ENCODE results near the gene CHSY1.
"Not testable (repeated sequence)": the region's sequence is repeated elsewhere in the genome, so short reads cannot be mapped to it uniquely, and the experiment has no call there.

The CHSY1 gene

GRCh38 chr15:101138086-101138660, 113.7 kb downstream of the CHSY1 start:
- DNase-seq (ENCODE audit: extremely low read depth in 1 of 2, low read depth in 1 of 2) = no peak

DNA sequence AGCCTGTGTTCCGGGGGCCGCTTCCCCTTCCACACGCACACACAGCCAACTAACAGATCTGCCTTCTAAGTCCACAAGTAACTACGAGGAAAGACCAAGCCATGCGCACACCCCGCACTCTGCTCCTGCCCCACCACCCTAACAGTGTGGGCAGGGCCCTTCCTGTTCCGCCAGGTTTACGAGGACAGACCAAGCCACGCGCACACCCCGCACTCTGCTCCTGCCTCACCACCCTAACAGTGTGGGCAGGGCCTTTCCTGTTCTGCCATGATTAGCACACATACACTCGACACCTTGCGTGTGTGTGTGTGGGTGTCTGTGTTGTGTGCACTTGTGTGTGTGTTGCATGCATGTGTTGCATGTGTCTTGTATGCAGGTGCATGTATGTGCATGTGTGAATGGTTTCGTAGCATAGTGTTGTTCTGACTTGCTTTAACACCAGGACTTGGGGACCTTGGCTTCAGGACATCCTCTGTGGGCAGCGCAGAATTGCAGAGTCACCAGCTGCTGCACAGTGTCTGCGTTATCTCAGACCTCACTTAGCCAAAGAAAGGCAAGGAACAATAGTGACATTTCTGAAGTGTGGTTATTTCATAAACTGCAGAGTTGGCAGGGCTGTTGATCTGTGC, 114.4 kb downstream of the CHSY1 start:
- no peak for DNase-seq (ENCODE audit: extremely low read depth in 1 of 2, low read depth in 1 of 2)

DNA sequence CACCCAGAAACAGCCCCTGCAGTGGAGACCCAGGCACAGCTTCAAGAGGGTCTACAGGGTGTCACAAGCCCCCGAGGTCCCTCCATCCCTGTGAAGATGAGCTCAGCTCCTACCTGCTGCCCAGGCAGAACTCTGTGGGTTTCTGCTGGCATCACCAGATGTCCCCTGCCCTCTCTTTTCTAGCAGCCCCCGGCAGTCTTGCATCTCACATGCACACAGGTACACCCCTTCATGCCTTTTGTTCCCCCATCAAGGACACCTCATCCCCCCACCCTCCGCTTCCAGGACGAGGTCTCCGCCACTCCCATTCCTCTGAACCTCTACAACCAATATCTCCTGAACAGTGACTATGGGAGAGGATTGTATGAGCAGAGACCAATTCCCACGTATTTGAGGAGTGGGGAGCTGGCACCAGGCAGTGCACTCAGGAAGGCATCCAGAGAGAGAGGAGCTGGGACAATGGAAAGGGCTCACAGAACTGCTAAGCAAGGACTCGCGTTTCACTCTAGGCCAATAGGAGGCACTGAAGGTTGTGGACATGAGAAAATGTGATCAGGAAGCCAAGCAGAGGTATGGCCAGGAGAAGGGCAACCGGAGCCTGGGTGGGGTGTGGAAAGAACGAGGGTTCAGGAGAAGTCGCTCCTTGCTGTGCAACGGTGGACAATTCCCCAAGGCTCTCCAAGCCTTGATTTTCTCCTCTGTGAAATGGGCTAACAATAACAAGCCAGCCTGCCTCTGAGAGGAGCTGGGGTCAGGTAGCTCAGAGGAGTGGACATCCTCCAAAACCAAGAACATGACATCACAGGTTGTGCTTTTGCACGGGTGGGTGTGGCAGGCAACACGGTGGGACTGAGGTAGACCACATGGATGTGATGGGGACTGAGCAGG, 115.2 kb downstream of the CHSY1 start:
- no peak for DNase-seq (ENCODE audit: extremely low read depth in 1 of 2, low read depth in 1 of 2)

DNA sequence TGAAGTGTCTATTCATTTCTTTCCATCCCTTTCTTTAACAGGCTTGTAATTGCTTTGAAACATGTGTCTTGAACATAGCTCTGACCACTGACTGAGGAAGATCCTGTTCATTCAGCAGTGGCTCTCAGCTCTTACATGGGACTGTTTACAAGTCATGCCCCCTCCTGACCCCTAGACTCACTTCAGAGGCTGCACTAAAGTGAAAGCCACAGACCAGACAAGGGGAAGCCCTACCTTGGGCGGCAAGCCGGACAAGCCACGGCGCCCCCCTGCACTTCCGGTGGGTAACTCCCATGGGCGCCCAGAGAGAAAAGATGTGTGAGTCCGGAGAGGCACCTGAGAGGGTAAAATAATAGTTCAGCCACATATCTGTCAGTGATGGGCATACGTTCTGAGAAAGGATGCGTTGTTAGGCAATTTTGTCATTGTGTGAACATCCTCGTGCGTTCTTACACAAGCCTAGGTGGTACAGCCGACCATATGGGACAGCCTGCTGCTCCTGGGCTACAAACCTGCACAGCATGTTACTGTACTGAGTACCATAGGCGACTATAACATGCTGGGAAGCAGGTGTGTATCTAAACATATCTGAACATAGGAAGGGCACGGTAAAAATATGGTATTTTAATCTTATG, 116.2 kb downstream of the CHSY1 start:
- no peak for DNase-seq (ENCODE audit: extremely low read depth in 1 of 2, low read depth in 1 of 2)

- no peak for DNase-seq (ENCODE audit: extremely low read depth in 1 of 2, low read depth in 1 of 2)
Measured at GRCh38 chr15:101134780-101135179, 117.1 kb downstream of the CHSY1 start.

DNA sequence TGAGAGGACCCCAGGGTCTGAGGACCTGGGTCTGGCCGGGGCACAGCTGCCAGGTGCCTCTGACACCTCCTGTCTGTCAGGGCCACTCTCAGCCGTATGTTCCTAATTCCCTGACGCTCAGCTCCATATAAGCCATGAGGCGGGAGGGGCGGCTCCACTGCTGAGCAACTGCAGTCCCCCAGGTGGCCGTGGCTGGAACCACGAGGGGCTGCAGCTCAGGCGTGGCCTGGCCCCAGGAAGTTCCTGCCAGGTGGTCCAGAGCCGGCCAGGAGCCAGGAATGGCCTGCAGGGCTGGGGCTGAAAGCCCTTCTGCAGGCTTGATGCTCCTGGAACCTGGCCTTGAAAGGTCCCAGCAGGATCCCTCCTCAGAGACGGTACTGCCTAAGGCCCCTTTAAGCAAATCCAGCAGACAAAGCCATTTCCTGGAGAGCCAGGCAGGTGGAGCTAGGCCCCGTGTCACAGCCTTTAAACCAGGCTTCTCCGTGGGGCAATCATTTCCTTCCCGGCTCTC, 118.0 kb downstream of the CHSY1 start:
- no peak for DNase-seq (ENCODE audit: extremely low read depth in 1 of 2, low read depth in 1 of 2)

- no peak for DNase-seq (ENCODE audit: extremely low read depth in 1 of 2, low read depth in 1 of 2)
Measured at GRCh38 chr15:101133181-101133460, 118.7 kb downstream of the CHSY1 start.

GRCh38 chr15:101132390-101133180, 119.3 kb downstream of the CHSY1 start:
- no peak for DNase-seq (ENCODE audit: extremely low read depth in 1 of 2, low read depth in 1 of 2)

DNA sequence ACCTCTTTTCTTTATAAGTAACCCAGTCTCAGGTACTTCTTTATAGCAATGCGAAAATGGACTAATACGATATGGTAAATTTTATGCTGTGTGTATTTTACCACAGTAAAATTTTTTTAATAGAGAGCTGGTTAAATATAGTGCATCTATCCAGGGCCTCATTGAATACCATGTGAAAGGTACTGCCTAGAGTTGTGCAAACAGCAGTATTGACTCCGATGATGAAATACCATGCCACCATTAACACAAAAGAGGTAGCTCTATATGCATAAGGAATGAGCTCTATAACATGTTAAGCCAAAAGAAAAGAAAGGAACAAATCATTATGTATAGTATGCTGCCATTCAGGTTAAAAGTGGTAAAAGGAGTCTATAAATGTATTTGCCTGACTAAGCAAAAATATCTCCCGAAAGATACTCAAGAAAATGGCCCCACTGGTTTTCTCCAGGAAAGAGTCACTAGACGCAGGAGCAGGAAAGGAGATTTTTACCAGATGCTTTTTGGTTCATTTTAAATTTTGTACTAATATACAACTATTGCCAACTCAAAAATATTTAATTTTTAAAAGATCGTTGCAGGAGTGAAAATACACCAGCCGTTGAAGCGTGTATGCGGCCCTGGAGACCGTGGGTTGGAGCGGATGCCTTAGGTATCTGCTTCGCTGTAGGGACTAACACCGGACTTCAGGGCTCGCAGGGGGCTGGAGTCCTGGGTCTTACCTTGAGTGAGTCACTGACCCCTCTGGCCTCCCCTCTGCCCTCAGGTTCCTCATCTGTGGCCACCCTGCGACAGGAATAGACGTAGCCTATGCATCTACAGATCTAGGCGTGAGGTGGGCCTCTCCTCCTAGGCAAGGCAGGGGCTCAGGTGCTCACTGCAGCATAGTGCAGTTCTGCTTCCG, 120.1 kb downstream of the CHSY1 start:
- no peak for DNase-seq (ENCODE audit: extremely low read depth in 1 of 2, low read depth in 1 of 2)

GRCh38 chr15:101129851-101130380, 121.9 kb downstream of the CHSY1 start:
- DNase-seq (ENCODE audit: extremely low read depth in 1 of 2, low read depth in 1 of 2) = no peak

DNA sequence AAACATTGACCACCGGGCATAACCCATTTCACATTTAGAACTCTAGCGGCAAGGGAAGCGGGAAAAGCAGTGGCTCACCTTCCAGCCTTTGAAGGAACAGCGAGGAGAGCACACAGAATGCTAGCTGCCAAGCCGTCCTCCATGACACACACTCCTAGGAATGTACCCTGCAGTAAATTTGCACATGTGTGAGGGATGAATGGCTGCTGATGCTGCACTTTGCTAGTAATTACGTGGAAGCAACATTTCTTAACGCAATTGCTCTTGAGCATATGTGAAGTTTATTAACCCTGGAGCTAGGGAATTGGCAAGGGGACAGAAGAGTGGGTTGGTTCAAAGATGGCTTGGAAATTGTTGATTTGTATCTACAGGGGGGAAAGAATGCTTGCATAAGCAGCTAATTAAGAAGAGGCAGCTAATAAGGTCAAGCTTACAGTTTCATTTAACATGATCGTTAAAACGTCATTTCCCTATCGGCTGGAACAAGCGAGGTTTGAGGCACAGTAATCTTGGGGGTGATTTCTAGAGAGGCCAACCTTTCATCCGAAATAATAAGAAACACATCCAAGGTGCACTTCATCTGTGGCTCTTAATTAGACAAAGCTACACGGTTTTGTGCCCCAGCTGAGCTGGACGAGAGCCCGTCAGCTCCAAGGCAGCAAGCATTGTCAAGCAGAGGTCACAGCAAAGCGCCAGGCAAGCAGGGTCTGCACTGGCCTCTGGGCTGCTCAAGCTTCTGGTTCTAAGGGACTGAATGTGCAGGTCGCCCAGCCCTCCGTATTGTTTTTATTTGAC, 123.4 kb downstream of the CHSY1 start:
- DNase-seq (ENCODE audit: extremely low read depth in 1 of 2, low read depth in 1 of 2) = no peak

- no peak for DNase-seq (ENCODE audit: extremely low read depth in 1 of 2, low read depth in 1 of 2)
Measured at GRCh38 chr15:101127506-101128076, 124.3 kb downstream of the CHSY1 start.

DNA sequence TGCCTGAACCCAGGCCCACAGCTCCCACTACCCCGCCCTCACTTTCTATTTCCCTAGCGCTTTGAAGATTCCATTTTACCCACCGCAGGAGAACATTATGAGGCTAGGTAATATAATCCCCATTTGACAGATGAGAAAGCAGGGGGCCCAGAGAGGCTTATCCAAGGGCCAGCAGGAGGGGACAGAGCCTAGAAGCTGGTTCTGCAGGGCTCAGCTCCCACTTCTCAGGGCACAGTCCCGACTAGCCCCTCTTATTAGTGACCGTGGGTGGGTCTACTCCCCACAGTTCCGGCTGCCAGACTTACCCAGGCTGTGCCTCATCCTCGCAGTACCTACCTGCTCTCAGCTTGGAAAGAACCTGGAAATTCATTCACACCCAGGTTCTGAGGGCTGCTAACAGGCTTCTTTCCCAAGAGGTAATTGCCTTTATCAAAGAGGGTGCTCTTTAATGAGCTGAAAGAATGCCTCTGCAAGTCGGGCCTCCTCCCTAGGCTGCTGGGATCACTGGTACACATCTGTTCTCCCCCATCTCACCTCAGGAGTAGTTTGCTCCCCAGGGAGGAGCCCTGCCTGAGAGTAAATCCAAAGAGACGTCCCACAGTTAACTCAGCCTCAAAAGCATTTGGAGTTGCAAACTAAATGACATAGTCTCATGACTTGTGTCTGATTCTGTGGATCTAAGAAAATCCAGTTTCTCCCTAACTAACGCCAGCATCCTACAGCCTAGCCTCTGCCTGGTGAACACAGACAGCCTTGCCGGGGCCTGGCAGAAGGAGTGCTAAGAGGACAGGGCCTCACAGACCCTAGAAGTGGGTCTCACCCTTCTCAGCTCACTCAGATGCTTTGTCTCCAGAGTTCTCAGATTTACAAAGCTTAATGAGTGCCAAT, 125.0 kb downstream of the CHSY1 start:
- no peak for DNase-seq (ENCODE audit: extremely low read depth in 1 of 2, low read depth in 1 of 2)

- DNase-seq (ENCODE audit: extremely low read depth in 1 of 2, low read depth in 1 of 2) = not testable (repeated sequence)
Measured at GRCh38 chr15:101125881-101126428, 125.9 kb downstream of the CHSY1 start.
